Mucosa of stomach (tissue), 1 donor: ENCODE results near the gene KCTD20.
"Not testable (repeated sequence)": the region's sequence is repeated elsewhere in the genome, so short reads cannot be mapped to it uniquely, and the experiment has no call there.

Source experiments
- H3K27me3 ChIP-seq: one replicate; pipeline ENCODE4 v1.7.0; 2013; ENCODE audit warnings: mild to moderate bottlenecking, low read length; ENCODE audit not compliant: control insufficient read depth, insufficient read depth
- H3K36me3 ChIP-seq: one replicate; pipeline ENCODE4 v1.7.0; 2013; ENCODE audit warnings: low read length; ENCODE audit not compliant: control insufficient read depth, insufficient read depth
- H3K4me1 ChIP-seq: one replicate; pipeline ENCODE4 v1.7.0; 2013; ENCODE audit warnings: mild to moderate bottlenecking, low read length; ENCODE audit not compliant: control insufficient read depth, insufficient read depth
- H3K4me3 ChIP-seq: one replicate; pipeline ENCODE4 v1.7.0; 2013; ENCODE audit warnings: low read length
- H3K9ac ChIP-seq: one replicate; pipeline ENCODE4 v1.7.0; 2013; ENCODE audit warnings: mild to moderate bottlenecking, low read length, moderate library complexity
- H3K9me3 ChIP-seq: one replicate; pipeline ENCODE4 v1.7.0; 2013; ENCODE audit warnings: mild to moderate bottlenecking, low read length, moderate library complexity; ENCODE audit not compliant: control insufficient read depth
- donor health status: Pancreatic carcinoma.

KCTD20 gene

DNA sequence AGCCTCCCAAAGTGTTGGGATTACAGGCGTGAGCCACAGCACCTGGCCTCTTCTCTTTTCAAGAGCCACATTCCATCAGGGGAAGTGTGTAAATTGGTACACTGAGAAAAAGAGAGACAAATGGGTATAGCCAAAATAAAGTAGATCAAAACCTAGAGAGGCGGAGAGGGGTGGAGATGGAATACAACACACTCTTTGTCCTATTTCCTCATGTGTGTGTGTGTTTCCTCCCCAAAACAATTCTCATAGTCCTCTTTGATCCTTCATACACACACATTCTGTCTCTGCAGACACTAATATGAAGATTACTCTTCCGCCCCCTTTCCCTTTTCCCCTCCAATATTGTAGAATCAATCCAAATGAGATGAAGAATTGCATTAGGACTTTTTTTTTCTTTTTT, 16.2 kb upstream of the KCTD20 start:
- no peak overlapping the region for H3K9ac ChIP-seq
- no peak overlapping the region for H3K4me3 ChIP-seq
- H3K4me1 ChIP-seq: peaks cover 5% of the 10 kb centered on the region
- H3K9me3 ChIP-seq: no peaks in the 10 kb centered on the region
- no peaks in the 10 kb centered on the region for H3K36me3 ChIP-seq
- no peaks in the 10 kb centered on the region for H3K27me3 ChIP-seq

- no peak overlapping the region for H3K4me3 ChIP-seq
- no peaks in the 10 kb centered on the region for H3K27me3 ChIP-seq
- H3K9me3 ChIP-seq: no peaks in the 10 kb centered on the region
- no peaks in the 10 kb centered on the region for H3K4me1 ChIP-seq
- H3K9ac ChIP-seq: no peak overlapping the region
- no peaks in the 10 kb centered on the region for H3K36me3 ChIP-seq
These were observed 13.9 kb upstream of the KCTD20 start for GRCh38 chr6:36428911-36429310.

DNA sequence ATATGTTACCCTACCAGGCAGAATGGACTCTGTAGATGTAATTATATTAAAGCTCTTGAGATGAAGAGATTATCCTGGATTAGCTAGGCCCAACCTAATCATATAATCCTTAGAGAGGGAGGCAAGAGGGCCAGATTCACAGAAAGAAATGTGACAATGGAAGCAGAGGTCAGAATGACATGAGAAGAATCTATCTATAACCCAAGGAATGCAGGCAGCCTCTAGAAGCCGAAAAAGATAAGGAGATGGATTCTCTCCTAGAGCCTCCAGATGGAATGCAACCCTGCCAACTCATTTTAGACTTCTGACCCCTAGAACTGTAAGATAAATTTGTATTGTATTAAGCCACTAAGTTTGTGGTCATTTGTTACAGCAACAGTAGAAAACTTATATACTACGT, 12.4 kb upstream of the KCTD20 start:
- Histone ChIP-seq H3K36me3 (no peaks in the 10 kb centered on the region), H3K9ac (no peak overlapping the region), H3K4me1 (no peaks in the 10 kb centered on the region), H3K27me3 (no peaks in the 10 kb centered on the region), H3K4me3 (no peak overlapping the region), H3K9me3 (no peaks in the 10 kb centered on the region)

GRCh38 chr6:36431197-36431596, 11.6 kb upstream of the KCTD20 start:
- H3K36me3 ChIP-seq: no peaks in the 10 kb centered on the region
- no peak overlapping the region for H3K4me3 ChIP-seq
- H3K9me3 ChIP-seq: no peaks in the 10 kb centered on the region
- H3K27me3 ChIP-seq: no peaks in the 10 kb centered on the region
- no peaks in the 10 kb centered on the region for H3K4me1 ChIP-seq
- H3K9ac ChIP-seq: no peak overlapping the region

GRCh38 chr6:36432151-36432671, 10.6 kb upstream of the KCTD20 start:
- no peaks in the 10 kb centered on the region for H3K4me1 ChIP-seq
- no peak overlapping the region for H3K9ac ChIP-seq
- H3K36me3 ChIP-seq: no peaks in the 10 kb centered on the region
- H3K9me3 ChIP-seq: no peaks in the 10 kb centered on the region
- no peak overlapping the region for H3K4me3 ChIP-seq
- no peaks in the 10 kb centered on the region for H3K27me3 ChIP-seq

DNA sequence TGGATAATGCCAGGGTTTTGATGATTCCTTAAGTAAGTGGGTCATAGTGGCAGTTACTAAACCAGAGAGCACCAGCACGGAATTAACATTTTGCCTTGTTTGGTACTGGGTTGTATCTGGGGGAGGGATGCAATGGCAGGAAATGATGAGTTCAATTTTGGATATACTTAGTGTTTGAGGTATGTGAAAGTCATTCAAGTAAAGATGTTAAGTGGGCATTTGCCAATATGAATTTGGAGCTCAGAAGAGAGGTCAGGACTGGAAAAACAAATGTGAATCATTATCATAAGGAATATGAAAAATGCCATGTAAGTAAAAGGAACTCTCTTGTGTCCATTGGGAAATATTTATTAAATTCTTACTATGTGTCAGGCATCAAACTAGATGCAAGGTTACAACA, 6.3 kb upstream of the KCTD20 start:
- Histone ChIP-seq H3K4me1 (no peaks in the 10 kb centered on the region), H3K9me3 (no peaks in the 10 kb centered on the region), H3K4me3 (no peak overlapping the region), H3K9ac (no peak overlapping the region), H3K36me3 (no peaks in the 10 kb centered on the region), H3K27me3 (no peaks in the 10 kb centered on the region)

DNA sequence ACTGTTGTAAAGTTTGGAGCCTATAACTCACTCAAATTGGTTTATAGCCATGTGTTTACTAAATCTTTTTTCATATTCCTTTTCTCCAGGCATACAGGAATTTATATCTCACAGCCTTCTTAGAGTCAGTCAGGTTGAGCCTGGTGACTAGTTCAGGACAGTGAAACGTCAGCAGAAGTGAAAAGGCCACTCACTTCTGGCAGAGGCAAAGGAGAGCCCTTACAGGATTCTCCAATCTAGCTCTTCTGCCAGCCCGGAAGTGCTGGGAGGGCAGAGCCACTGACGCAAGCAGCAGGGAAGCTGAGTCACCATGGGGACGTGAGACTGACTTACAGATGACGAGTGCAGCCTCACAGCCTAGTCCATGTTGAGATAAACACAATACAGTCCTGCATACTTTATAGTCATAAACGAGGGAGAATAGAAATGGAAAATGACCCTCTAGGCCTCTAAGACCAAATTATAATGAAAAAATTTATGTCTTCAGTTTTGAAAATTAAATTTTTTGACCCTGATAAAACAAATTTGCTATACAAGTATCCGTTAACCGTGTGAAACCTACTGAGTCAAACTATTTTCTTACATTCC, 1.4 kb upstream of the KCTD20 start:
- H3K9me3 ChIP-seq: no peaks in the 10 kb centered on the region
- H3K4me3 ChIP-seq: no peak overlapping the region
- no peaks in the 10 kb centered on the region for H3K36me3 ChIP-seq
- H3K4me1 ChIP-seq: peaks cover 27% of the 10 kb centered on the region
- peak overlapping the region; percentile 48 for H3K9ac ChIP-seq
- no peaks in the 10 kb centered on the region for H3K27me3 ChIP-seq

DNA sequence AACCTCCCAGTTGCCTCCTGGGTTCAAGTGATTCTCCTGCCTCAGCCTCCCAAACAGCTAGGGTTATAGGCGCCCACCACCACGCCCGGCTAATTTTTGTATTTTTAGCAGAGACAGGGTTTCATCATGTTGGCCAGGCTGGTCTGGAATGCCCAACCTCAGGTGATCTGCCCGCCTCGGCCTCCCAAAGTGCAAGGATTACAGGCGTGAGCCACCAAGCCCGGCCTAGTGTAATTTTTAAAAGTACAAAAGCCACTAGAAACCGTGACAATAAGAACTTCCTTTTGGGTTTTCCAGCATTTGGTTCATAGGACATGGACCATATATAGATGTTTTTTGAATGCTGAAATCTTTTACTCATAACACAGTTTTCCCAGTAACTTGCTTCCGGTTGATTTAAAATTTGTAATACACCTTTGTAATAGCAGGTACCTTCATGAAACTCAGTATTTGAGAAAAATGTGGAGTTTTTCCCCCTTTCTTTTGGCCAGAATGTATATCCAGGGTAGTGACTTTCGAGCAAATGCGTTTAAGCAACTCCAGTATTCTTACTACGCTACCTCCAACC, 613 bp upstream of the KCTD20 start:
- no peaks in the 10 kb centered on the region for H3K36me3 ChIP-seq
- no peaks in the 10 kb centered on the region for H3K9me3 ChIP-seq
- H3K9ac ChIP-seq: peak overlapping the region; percentile 96
- no peaks in the 10 kb centered on the region for H3K27me3 ChIP-seq
- H3K4me1 ChIP-seq: peaks cover 27% of the 10 kb centered on the region
- peak overlapping the region; percentile 69 for H3K4me3 ChIP-seq

DNA sequence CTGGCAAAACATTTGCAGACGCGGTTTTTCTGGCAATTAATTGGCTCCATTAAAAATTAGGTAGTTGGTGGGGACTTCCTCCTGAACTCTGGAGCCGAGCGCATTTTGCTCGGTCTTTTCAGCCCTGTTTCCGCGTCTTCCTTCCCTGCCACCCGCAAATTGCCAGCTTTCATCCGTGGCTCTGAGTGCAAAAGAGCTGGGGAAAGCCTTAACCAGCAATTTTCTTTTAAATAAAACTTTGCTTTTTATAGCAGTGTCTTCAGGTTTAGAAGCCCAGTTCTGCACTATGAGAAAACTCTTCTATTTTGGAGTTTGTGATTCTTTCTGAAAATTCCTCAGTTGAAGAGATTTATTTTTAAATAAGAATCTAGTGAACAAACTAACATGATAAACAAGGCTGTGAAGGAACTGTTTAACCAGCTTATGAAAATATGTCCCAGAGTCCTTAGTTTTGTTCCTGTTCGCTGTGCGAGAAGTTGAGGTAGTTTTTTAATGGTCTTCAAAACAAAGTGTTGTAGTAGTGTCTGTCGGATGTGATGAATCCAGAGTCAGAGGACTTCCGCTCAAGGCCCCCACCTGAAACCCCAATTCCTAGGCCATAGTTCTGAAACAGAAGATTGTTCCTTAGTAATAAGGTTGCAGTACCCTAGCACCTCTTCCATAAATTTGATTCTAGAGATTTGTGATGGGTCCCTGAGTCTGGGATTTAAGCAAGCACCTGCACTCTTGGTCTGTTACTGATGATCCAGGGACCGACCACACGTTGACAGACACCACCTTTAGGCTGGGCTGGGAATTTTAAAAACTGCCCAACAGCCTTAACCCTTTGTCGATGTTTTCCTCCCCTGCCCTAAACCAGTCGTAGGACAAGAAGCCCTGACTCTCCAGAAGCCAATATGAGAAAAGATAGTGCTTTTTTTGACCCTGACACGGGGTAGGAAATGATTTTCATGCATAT, 950 bp downstream of the KCTD20 start:
- Histone ChIP-seq H3K4me1 (peaks cover 27% of the 10 kb centered on the region), H3K9me3 (no peaks in the 10 kb centered on the region), H3K4me3 (peak overlapping the region; percentile 69), H3K9ac (peak overlapping the region; percentile 96), H3K36me3 (no peaks in the 10 kb centered on the region), H3K27me3 (no peaks in the 10 kb centered on the region)

- Histone ChIP-seq H3K4me1 (peaks cover 27% of the 10 kb centered on the region), H3K27me3 (no peaks in the 10 kb centered on the region), H3K4me3 (no peak overlapping the region), H3K9ac (peak overlapping the region; percentile 96), H3K36me3 (no peaks in the 10 kb centered on the region), H3K9me3 (no peaks in the 10 kb centered on the region)
These were observed 1.7 kb downstream of the KCTD20 start for GRCh38 chr6:36444470-36444869.

DNA sequence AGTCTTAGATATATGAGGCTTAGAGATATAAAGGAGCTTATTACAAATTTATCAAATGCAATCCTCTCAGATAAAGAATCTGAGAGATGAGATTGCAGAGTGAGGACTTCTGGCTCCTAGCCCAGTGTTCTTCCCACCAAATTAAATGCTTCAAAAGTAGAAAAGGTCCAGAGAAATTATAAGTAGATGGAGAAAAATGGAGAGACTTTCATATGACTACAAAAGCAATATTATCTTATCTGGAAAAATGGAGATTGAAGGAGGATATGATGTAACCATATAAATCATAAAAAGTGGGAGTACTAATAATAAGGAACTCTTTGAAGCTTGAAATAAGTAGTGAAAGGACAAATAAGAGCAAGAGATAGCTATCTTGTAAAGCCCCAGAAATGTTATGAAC, 2.8 kb downstream of the KCTD20 start:
- Histone ChIP-seq H3K36me3 (no peaks in the 10 kb centered on the region), H3K9ac (no peak overlapping the region), H3K9me3 (no peaks in the 10 kb centered on the region), H3K4me1 (peaks cover 27% of the 10 kb centered on the region), H3K27me3 (no peaks in the 10 kb centered on the region), H3K4me3 (no peak overlapping the region)

GRCh38 chr6:36449173-36449572, 6.4 kb downstream of the KCTD20 start:
- H3K27me3 ChIP-seq, H3K36me3 ChIP-seq, H3K4me3 ChIP-seq, H3K9me3 ChIP-seq, H3K9ac ChIP-seq: not testable (repeated sequence)
- H3K4me1 ChIP-seq: peaks cover 15% of the 10 kb centered on the region
